Lung (tissue), 12 donors: Measurements from ENCODE around the gene PCSK6. TPM values are rescaled to one million over a fixed set of nuclear protein-coding genes. Genes with fewer than 3 reads are reported as not detected.

ENCODE experiments used
- ATAC-seq: fragments of 200-7000 bp; cut with Tn5 transposase; one replicate; pipeline ENCODE4 v1.9.1; 2020; ENCODE audit warnings: moderate number of reproducible peaks; ENCODE audit not compliant: insufficient read depth, low FRiP score
- DNase-seq, 3 donors: peaks; one replicate each; pipeline ENCODE4 v3.0.0-alpha.2; 2013 to 2017
- H3K27ac ChIP-seq, 2 donors: one replicate each; pipeline ENCODE4 v1.5.1; 2013; ENCODE audit warnings: mild to moderate bottlenecking in 2 of 2, moderate library complexity in 2 of 2, control low read depth in 1 of 2, inconsistent platforms in 1 of 2, low read depth in 1 of 2, low read length in 1 of 2
- H3K27me3 ChIP-seq, 3 donors: one replicate each; pipeline ENCODE4 v1.5.1; 2013; ENCODE audit warnings: low read length in 2 of 3; ENCODE audit not compliant: control insufficient read depth in 3 of 3, insufficient read depth in 3 of 3
- H3K36me3 ChIP-seq, 4 donors: one replicate each; pipeline ENCODE4 v1.5.1; 2013; ENCODE audit warnings: low read length in 4 of 4, mild to moderate bottlenecking in 1 of 4, moderate library complexity in 1 of 4; ENCODE audit not compliant: control insufficient read depth in 4 of 4, insufficient read depth in 4 of 4
- H3K4me1 ChIP-seq, 5 donors: one replicate each; pipeline ENCODE4 v1.5.1; 2013; ENCODE audit warnings: low read length in 5 of 5, mild to moderate bottlenecking in 2 of 5, moderate library complexity in 1 of 5; ENCODE audit not compliant: control insufficient read depth in 5 of 5, insufficient read depth in 5 of 5
- H3K4me3 ChIP-seq: one replicate; pipeline ENCODE4 v1.5.1; 2013; ENCODE audit warnings: mild to moderate bottlenecking, control low read depth, moderate library complexity
- H3K9ac ChIP-seq, 2 donors: one replicate each; pipeline ENCODE4 v1.5.1; 2013; ENCODE audit warnings: low read length in 2 of 2, control low read depth in 1 of 2; ENCODE audit not compliant: insufficient read depth in 1 of 2
- H3K9me3 ChIP-seq, 4 donors: one replicate each; pipeline ENCODE4 v1.5.1; 2013; ENCODE audit warnings: low read length in 3 of 4, mild to moderate bottlenecking in 1 of 4, moderate library complexity in 1 of 4; ENCODE audit not compliant: control insufficient read depth in 4 of 4, insufficient read depth in 3 of 4
- WGBS, 2 donors: extraction: QIAGEN DNeasy Blood & Tissue Kit; methylation state at CpG; one replicate each; pipeline ENCODE4 v1.1.7; 2013; 5-methylcytosine and 5-hydroxymethylcytosine counted together
- polyA plus RNA-seq, 2 donors: library from polyadenylated mRNA; stranded (reverse); fragments of 200-250 nt; gene quantifications; one replicate each; pipeline ENCODE4 v1.2.1, GENCODE V29; 2013
- total RNA-seq, 2 donors: library from RNA; depleted of rRNA in 1 of 2; stranded (reverse); fragments of >200 nt in 1 of 2; gene quantifications; one replicate each; pipeline ENCODE4 v1.2.1, GENCODE V29; 2014 to 2021
- TF ChIP-seq, protein P1 (sequence below): IDR thresholded peaks from 2 replicates; pipeline ENCODE4 v1.5.1; 2012; ENCODE audit warnings: mild to moderate bottlenecking; ENCODE audit errors: control extremely low read depth, extremely low read depth
- donor health status: control.
- donor health status: control.
- donor health status: Bipolar disorder and iron deficiency.
- donor health status: healthy.
- donor health status: DM: yes; HTN: yes; CAD: no.

PCSK6 gene
- total and polyA plus RNA-seq, 4 donors = 4.6 to 41.0 (median 8.4) TPM

DNA sequence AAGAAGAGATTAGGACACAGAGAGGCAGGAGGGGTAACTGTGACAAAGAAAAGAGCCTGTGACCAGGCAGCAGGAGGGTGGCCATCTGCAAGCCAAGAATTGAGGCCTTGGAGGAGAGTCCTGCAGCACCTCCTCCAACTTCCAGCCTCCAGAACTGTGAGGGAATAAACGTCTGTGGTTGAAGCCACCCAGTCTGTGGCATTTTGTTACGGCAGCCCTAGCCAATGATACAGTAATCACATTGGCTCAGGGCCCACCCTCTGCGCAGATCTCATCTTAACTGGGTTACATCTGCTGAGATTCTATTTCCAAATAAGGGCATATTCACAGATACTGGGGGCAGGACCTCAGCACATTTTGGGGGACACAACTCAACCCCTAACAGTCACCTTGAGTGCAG, 223.5 kb downstream of the PCSK6 start:
- TF ChIP-seq, protein P1, sequence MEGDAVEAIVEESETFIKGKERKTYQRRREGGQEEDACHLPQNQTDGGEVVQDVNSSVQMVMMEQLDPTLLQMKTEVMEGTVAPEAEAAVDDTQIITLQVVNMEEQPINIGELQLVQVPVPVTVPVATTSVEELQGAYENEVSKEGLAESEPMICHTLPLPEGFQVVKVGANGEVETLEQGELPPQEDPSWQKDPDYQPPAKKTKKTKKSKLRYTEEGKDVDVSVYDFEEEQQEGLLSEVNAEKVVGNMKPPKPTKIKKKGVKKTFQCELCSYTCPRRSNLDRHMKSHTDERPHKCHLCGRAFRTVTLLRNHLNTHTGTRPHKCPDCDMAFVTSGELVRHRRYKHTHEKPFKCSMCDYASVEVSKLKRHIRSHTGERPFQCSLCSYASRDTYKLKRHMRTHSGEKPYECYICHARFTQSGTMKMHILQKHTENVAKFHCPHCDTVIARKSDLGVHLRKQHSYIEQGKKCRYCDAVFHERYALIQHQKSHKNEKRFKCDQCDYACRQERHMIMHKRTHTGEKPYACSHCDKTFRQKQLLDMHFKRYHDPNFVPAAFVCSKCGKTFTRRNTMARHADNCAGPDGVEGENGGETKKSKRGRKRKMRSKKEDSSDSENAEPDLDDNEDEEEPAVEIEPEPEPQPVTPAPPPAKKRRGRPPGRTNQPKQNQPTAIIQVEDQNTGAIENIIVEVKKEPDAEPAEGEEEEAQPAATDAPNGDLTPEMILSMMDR = no peak
- H3K9ac ChIP-seq = no peak overlapping the region
- WGBS, 2 donors = 66 to 71% methylated on average over 3 of the region's 3 CpGs
- DNase-seq (no peak), ATAC-seq (no peak)
- peaks cover 0 to 8% (median 6%) of the 10 kb centered on the region in 5 donors for H3K4me1 ChIP-seq
- H3K27ac ChIP-seq = no peak overlapping the region
- peaks cover 6 to 14% (median 10%) of the 10 kb centered on the region in 4 donors for H3K36me3 ChIP-seq
- no peak overlapping the region for H3K4me3 ChIP-seq
- no peaks in the 10 kb centered on the region for H3K9me3 ChIP-seq
- H3K27me3 ChIP-seq = no peaks in the 10 kb centered on the region

DNA sequence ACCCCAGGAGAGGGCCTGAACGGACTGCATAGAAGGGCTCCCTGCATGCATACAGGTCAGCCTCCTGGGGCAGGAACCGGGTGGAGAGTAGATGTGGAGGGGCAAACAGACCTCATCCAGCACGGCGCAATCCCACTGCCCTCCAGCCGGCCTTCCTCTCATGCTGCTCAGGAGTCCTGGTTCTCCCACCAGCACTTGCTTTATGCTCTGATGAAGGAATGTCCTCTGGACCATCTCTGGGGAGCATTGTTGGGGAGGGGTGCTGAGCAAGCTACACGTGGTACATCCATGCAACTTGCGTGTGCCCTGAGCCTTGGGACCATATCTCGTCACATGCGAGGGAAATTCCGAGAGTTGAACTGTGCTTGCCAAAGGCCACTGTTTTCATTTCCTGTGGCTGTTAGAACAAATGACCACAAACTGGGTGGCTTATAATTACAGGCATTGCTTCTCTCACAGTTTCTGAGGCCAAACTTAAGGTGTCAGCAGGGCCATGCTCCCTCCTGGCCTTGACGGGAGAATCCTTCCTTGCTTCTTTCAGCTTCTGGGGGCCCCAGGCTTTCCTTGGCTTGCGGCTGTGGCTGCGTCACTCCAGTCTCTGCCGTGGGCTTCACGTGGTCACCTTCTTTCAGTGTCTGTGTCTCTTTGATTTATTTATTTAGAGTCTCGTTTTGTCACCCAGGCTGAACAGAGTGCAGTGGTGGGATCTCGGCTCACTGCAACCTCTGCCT, 224.4 kb downstream of the PCSK6 start:
- no peak for ATAC-seq
- TF ChIP-seq, protein P1 = no peak
- H3K27me3 ChIP-seq = no peaks in the 10 kb centered on the region
- H3K9me3 ChIP-seq = no peaks in the 10 kb centered on the region
- H3K4me3 ChIP-seq = no peak overlapping the region
- no peak overlapping the region for H3K27ac ChIP-seq
- 78 to 85% methylated on average over 17 of the region's 17 CpGs for WGBS, 2 donors
- peaks cover 0 to 8% (median 6%) of the 10 kb centered on the region in 5 donors for H3K4me1 ChIP-seq
- no peak overlapping the region for H3K9ac ChIP-seq
- DNase-seq = no peak
- peaks cover 0 to 10% (median 3%) of the 10 kb centered on the region in 4 donors for H3K36me3 ChIP-seq

DNA sequence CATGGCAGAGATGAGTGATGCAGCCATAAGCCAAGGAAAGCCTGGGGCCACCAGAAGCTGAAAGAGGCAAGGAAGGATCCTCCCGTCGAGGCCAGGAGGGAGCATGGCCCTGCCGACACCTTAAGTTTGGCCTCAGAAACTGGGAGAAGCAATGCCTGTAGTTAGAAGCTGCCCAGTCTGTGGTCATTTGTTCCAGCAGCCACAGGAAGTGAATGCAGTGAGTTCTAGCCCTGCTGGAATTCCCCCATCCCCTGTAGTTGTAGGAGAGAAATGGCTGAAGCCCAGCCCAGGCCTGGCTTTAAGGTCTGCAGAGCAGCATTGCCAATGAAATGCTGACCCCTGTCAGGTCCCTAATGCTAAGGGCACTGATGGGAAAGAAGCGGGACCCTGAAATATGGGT, 225.5 kb downstream of the PCSK6 start:
- no peak for ATAC-seq
- Histone ChIP-seq H3K4me1 (peaks cover 0 to 8% (median 6%) of the 10 kb centered on the region in 5 donors), H3K27ac (no peak overlapping the region), H3K4me3 (no peak overlapping the region), H3K36me3 (peaks cover 0 to under 1% (median 0%) of the 10 kb centered on the region in 4 donors), H3K9me3 (no peaks in the 10 kb centered on the region), H3K9ac (no peak overlapping the region), H3K27me3 (no peaks in the 10 kb centered on the region)
- 89 to 95% methylated on average over 4 of the region's 4 CpGs for WGBS, 2 donors
- DNase-seq = no peak
- TF ChIP-seq, protein P1 = no peak
